Posterior vena cava (tissue), 2 donors: ENCODE data around the gene CTNNA1. TPM values are rescaled to one million over a fixed set of nuclear protein-coding genes. Genes with fewer than 3 reads are reported as not detected.
"Not testable (repeated sequence)": the region's sequence is repeated elsewhere in the genome, so short reads cannot be mapped to it uniquely, and the experiment has no call there.

Source experiments
- DNase-seq: peaks from one replicate; pipeline ENCODE4 v3.0.0-alpha.2; 2020; ENCODE audit warnings: low spot score
- intact Hi-C, 2 donors: fragments of 100-400 bp; cut with DNase I; formaldehyde crosslinking; loops; one replicate each; pipeline versions ENCODE4 v1.14.1 to v1.14.2; 2022 to 2023
- total RNA-seq, 2 donors: library from RNA; stranded (reverse); fragmentation: NEBNext Ultra II Directional; extraction: Animal tissue kit (Norgen Biotek cat#: 25700); gene quantifications; one replicate each; pipeline ENCODE4 v1.2.1, GENCODE V29; 2021
- donor health status: DM: yes; HTN: yes; CAD: no.
- donor health status: DM: yes; HTN: yes; CAD: no.

The CTNNA1 gene
- total RNA-seq, 2 donors from 2014 or later = 361 to 439 TPM

DNA sequence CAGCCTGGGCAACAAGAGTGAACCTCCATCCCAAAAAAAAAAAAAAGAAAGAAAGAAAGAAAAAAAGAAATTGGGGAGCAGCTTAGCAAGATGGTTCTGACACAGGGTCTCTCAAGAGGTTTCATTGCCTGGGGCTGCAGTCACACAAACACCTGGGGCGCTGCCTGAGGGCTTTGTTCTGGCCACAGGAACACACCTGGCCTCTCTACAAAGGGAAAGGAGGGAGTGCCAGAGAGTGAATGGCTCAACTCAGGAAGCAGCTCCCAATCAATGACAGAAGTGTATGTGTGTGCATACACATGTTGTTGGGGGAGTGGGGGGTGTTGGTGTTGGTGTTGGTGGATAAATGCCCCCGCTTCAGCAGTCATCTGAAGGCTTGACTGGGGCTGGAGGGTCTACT lies 32.4 kb upstream of the CTNNA1 start:
- no peak for DNase-seq
- intact Hi-C loops = no loop called here

- intact Hi-C loops = no loop called here
- DNase-seq = no peak
Measured at GRCh38 chr5:138721979-138722378, 31.2 kb upstream of the CTNNA1 start.

GRCh38 chr5:138722544-138723177 lies 30.6 kb upstream of the CTNNA1 start:
- intact Hi-C loops = no loop called here
- no peak for DNase-seq

DNA sequence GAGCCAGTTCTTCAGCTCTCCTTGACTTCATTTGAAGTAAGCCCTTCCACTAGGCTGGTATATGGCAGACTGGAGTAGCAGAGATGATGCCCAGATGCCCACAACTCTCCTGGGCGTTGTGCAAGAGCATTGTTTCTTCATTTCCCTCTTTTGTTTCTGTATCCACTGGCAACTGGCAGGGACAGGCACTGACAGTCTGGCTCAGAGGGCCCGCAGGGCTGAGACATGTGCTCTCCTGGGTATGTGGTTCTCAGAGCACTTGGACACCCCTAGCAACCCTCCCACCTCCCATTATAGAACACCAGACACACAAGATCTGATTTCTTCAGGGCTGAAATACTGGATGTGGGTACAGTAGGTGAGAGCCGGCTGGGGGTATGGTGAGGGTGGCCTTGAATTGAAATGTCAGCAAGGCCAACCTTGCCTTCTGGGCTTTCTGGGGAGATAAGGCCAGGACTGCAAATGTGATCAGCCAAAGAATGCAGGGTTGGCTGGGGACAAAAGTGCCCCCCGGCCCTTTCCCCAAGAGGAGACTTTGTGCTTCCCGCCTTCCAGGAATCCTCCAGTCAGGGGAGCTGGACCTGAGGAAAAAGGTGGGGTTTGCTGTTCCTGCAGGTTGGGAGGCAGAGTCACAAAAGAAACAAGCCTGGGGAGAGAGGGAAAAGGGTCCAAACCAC lies 28.6 kb upstream of the CTNNA1 start:
- intact Hi-C loops = no loop called here
- no peak for DNase-seq

DNA sequence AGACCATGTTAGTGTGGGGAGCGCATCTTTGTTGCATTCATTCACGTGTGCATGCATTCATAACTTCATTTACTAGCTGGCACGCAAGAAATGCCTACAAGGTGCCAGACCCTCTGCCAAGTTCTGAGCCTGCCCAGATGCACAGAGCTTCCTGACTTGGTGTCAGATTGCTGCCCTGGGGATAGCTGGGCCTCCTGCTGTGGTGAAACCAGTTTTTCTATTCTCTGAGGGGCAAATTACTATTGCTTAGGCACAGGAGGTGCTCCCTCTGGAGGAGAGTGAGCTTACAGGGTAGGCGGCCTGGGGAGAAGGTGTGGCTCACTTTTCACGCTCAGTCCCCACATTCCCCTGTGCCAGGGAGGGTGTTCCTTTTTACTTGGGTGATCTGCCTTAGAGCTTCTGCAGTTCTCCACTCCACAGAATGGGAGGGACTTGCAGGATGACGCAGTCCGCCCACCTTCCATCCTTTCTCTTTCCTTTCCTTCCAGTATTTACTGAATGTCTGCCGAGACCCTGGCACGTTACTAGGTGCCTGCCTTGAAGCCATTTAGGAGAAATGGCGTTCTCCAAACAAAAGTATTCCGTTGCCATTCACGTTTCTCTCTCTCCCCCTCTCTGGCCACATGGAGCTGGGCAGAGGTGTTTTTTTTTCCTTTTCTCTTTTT lies 27.9 kb upstream of the CTNNA1 start:
- no peak for DNase-seq
- intact Hi-C loops = no loop called here

GRCh38 chr5:138725818-138726416 lies 27.3 kb upstream of the CTNNA1 start:
- DNase-seq = no peak
- intact Hi-C loops = no loop called here

GRCh38 chr5:138726848-138727247 lies 26.4 kb upstream of the CTNNA1 start:
- intact Hi-C loops = no loop called here
- no peak for DNase-seq

DNA sequence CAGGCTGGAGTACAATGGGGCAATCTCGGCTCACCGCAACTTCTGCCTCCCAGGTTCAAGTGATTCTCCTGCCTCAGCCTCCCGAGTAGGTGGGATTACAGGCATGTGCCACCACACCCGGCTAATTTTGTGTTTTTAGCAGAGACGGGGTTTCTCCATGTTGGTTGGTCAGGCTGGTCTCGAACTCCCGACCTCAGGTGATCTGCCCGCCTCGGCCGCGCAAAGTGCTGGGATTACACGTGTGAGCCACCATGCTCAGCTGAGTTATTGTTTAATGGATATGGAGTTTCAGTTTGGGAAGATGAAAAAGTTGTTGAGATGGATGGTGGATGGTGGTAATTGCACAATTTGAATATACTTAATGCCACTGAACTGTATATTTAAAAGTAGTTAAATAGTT lies 22.7 kb upstream of the CTNNA1 start:
- intact Hi-C loops, DNase-seq: not testable (repeated sequence)

GRCh38 chr5:138732466-138732865 lies 20.8 kb upstream of the CTNNA1 start:
- intact Hi-C loops = no loop called here
- no peak for DNase-seq

DNA sequence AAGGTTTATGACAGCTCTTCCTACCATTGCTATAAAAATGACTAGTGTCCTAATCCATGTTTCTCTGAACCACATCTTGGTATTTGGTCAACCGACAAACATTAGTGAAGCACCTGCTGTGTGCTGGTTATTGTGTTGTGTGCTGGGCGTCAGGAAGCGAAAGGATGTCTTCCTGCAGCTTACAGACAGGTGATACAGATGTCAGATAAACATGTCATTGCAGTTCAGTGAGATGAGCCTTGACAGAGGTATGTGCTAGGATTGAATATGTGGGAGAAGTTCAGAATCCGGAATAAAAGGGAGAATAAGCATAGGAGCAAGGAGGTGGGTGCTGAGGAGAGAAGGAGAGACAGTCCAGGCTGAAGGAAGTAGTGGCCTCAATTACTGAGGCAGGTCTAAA lies 20.3 kb upstream of the CTNNA1 start:
- no peak for DNase-seq
- intact Hi-C loops = no loop called here

DNA sequence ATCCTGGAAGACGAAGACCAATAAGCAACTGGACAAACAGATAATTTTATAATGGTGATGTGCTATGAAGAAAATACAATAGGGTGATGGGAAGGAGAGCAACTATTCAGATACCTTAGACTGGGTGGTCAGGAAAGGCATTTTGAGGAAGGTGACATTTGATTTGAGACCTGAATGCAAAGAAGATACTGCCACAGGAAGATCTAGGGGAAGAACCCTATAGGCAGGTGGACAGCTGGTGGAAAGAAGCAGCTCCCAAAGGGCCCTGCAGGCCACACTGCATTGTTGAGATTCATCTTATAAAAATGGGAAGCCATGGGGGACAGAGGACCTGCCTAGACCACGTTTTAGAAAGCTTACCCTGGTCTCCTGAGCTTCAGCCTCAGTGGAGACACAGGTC lies 19.7 kb upstream of the CTNNA1 start:
- DNase-seq = no peak
- intact Hi-C loops = no loop called here

DNA sequence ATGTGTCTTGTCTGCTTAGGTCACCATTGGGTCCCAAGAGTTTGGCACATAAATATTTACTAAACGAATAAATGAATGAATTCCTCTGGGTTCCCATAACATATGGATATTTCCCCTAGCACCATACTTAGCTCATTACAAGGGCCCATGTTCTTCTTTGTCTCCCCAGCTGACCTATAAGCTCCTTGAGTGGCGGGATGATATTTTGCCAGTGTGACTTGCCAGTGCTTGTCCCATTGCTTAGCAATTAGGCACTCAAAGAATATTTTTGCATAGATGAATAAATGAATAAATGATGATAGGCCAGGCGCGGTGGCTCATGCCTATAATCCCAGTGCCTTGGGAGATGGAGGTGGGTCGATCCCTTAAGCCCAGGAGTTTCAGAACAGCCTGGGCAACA lies 16.9 kb upstream of the CTNNA1 start:
- no peak for DNase-seq
- intact Hi-C loops = no loop called here

DNA sequence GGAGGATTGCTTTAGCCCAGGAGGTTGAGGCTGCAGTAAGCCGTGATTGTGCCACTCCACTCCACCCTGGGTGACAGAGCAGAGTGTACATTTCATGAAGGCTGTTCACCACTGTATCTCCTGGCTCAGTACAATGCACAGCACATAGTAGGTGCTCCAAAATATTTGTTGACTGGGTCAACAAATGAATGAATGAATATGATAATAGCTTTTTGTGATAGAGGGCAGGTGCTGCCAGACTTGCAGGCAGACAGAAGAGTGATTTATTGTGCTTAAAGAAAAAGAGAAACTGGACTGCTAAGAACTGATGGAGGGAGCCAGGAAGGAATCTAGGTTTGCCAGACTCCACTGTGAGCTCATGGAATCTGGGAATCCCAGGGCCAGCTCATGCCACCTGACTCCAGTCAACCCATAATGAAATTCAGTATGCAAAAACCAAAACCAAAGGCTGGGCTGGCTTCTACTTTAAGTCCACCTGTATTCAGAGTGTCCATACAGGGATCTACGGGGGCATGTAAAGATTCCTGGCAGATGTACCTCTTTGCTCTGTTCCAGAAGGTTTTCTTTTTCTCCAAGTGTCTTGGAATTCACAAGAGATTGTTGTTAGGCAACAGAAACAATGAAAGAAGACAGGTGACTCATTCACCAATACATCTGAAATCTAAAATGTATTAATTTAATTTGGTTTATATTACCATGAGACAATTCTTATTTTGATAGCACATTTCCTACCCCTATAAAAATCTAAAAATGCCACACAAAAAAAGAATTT lies 15.5 kb upstream of the CTNNA1 start:
- DNase-seq = no peak
- intact Hi-C loops = no loop called here

GRCh38 chr5:138738399-138738798 lies 14.8 kb upstream of the CTNNA1 start:
- no peak for DNase-seq
- intact Hi-C loops = no loop called here

DNA sequence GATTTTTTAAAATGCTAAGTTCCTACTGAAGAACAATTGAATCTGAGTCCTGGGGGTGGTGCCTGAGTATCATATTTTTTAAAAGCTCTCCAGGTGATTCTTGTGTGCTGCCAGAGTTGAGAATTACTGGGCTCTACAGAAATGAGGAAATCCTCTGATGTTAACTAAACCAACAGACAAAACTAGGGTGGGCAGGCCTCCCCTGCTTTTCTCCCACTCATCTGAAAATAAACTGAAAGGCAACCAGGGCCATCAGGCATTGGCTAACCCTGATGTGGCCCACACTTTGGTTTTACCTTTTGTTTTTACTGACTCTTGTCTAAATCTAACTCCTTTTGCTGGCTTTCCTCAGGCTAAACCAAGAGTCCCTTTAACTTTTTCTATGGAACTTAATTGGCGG lies 13.3 kb upstream of the CTNNA1 start:
- intact Hi-C loops = no loop called here
- no peak for DNase-seq

DNA sequence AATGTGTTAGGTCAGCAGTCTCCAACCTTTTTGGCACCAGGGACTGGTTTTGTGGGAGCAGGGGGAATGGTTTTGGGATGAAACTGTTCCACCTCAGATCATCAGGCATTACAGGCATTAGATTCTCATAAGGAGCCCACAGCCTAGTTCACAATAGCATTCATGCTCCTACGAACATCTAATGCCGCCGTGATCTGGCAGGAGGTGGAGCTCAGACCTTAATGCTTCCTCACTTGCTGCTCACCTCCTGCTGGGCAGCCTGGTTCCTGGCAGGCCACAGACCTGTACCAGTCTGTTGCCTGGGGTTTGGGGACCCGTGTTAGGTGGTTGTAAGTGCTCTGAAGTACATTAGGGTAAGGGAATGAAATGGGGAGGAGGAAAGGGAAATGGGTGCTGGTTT lies 9.7 kb upstream of the CTNNA1 start:
- intact Hi-C loops = no loop called here
- DNase-seq = no peak

DNA sequence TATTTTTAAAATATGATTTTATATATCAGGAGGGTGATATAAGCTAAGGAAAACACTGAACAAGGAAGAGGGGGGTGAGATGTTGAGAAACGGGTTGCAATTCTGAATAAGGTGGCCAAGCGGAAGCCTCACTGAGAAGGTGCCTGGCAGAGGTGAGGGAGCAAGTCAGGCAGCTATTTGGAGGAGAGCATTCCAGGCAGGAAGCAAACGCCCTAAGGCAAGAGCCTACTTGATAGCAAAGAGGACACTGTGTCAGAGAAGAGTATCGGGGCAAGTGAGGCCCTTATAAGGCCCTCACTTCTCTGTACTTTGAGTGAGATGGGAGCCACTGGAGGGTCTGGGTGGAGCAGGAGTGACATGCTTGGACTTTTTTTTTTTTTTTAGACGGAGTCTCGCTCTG lies 8.0 kb upstream of the CTNNA1 start:
- intact Hi-C loops = no loop called here
- no peak for DNase-seq

- intact Hi-C loops = no loop called here
- no peak for DNase-seq
Measured at GRCh38 chr5:138748630-138749081, 4.6 kb upstream of the CTNNA1 start.

- intact Hi-C loops = loop anchor here in 1 of 2 donors (10.0 kb wide), 1 partner anchor 177 kb away; the partner anchor contains the start of gene HSPA9
- DNase-seq = not testable (repeated sequence)
Measured at GRCh38 chr5:138751344-138751743, 1.9 kb upstream of the CTNNA1 start.
